ENCODE measurements around the gene FAM219A. TPM values are rescaled to one million over a fixed set of nuclear protein-coding genes. Genes with fewer than 3 reads are reported as not detected.
A peak's percentile ranks its signal among the peaks of the same experiment; 100 is the strongest.

The FAM219A gene
- total RNA-seq, 1 donor from 2014 or later, result 22.9 TPM

- intact Hi-C loops (cut with micrococcal nuclease), result no loop called here
- H3K4me3 ChIP-seq, result peak within 1 kb of the TSS; percentile 87
- no peaks in the 10 kb centered on the region for H3K9me3 ChIP-seq (replicated peaks)
- H3K4me1 ChIP-seq, result peaks cover 57% of the 10 kb centered on the region
- peak; percentile 93 for DNase-seq
- TF ChIP-seq CTCF (IDR thresholded peaks at IDR 0.05; ENCODE audit: borderline replicate concordance), result no peak
- peaks cover 8% of the 10 kb centered on the region for H3K36me3 ChIP-seq
- H3K27me3 ChIP-seq (ENCODE audit: low read depth), result peaks cover 6% of the 10 kb centered on the region
- peak within 1 kb of the TSS; percentile 78 for H3K27ac ChIP-seq (replicated peaks)
Measured at GRCh38 chr9:34376596-34377403, 81.6 kb downstream of the FAM219A start, which contains the start of gene MYORG. Gene MYORG, minus strand, starts transcription at chr9:34376898. Its CDS starts 3,955 bp downstream, at chr9:34372943.

- intact Hi-C loops (cut with micrococcal nuclease), result no loop called here
- TF ChIP-seq CTCF (IDR thresholded peaks at IDR 0.05; ENCODE audit: borderline replicate concordance), result peak; percentile 38
- H3K4me3 ChIP-seq, result peak overlapping the region; percentile 87
- DNase-seq, result peak; percentile 56
- no peaks in the 10 kb centered on the region for H3K9me3 ChIP-seq (replicated peaks)
- H3K4me1 ChIP-seq, result peaks cover 53% of the 10 kb centered on the region
- H3K36me3 ChIP-seq, result peaks cover 16% of the 10 kb centered on the region
- H3K27ac ChIP-seq (replicated peaks), result peak overlapping the region; percentile 78
- H3K27me3 ChIP-seq (ENCODE audit: low read depth), result peaks cover 13% of the 10 kb centered on the region
Measured at GRCh38 chr9:34375901-34376595, 82.3 kb downstream of the FAM219A start.

GRCh38 chr9:34374905-34375552, 83.3 kb downstream of the FAM219A start:
- Histone ChIP-seq H3K27me3 (ENCODE audit: low read depth) (peaks cover 16% of the 10 kb centered on the region), H3K36me3 (peaks cover 23% of the 10 kb centered on the region), H3K4me3 (peak overlapping the region; percentile 87), H3K27ac (replicated peaks) (no peak overlapping the region), H3K4me1 (peaks cover 45% of the 10 kb centered on the region), H3K9me3 (replicated peaks) (no peaks in the 10 kb centered on the region)
- intact Hi-C loops (cut with micrococcal nuclease), result no loop called here
- no peak for DNase-seq
- TF ChIP-seq CTCF (IDR thresholded peaks at IDR 0.05; ENCODE audit: borderline replicate concordance), result no peak

DNA sequence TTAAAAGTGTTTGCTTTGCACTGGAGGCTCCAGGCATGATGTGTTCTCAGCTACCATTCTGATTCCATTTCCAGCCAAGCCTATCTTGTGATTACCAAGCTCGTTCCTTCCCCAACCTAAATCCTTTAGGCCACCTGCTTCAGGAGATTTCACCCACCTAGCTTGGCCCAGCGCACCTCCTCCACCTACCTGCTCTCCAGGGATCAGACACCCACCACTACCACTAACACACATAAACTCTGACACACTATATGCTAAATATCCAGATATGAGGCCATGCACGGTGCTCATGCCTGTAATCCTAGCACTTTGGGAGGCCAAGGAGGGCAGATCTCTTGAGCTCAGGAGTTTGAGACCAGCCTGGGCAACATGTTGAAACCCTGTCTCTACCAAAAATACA, 84.0 kb downstream of the FAM219A start:
- Histone ChIP-seq H3K27ac (replicated peaks) (no peak overlapping the region), H3K4me3 (no peak overlapping the region), H3K9me3 (replicated peaks) (no peaks in the 10 kb centered on the region), H3K36me3 (peaks cover 23% of the 10 kb centered on the region), H3K4me1 (peaks cover 39% of the 10 kb centered on the region), H3K27me3 (ENCODE audit: low read depth) (peaks cover 16% of the 10 kb centered on the region)
- intact Hi-C loops (cut with micrococcal nuclease), result no loop called here
- no peak for DNase-seq
- TF ChIP-seq CTCF (IDR thresholded peaks at IDR 0.05; ENCODE audit: borderline replicate concordance), result no peak

DNA sequence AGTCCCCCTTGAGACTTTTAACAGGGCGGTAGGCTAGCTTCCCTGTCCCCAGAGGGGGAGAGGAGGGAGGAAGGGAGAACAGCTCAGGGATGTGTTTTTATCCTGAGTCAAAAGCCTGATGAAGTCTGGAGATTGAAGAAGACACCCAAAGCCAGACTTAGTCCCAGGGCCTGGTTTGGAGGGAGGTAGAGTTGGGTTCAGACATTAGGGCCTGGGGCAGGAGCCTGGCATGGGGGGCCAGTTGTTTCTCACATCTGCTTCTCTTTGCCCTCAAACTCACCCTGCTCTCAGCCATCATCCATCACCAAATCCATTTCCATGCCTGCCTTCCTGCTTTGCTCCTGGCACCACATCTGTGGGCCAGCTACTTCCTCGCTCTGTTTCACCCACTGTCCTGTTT, 84.6 kb downstream of the FAM219A start:
- intact Hi-C loops (cut with micrococcal nuclease), result no loop called here
- no peak for DNase-seq
- TF ChIP-seq CTCF (IDR thresholded peaks at IDR 0.05; ENCODE audit: borderline replicate concordance), result no peak

More for the DNA sequence above, 84.6 kb downstream of the FAM219A start:
- H3K4me1 ChIP-seq, result peaks cover 35% of the 10 kb centered on the region
- H3K4me3 ChIP-seq, result no peak overlapping the region
- H3K27me3 ChIP-seq (ENCODE audit: low read depth), result peaks cover 16% of the 10 kb centered on the region
- no peak overlapping the region for H3K27ac ChIP-seq (replicated peaks)
- no peaks in the 10 kb centered on the region for H3K9me3 ChIP-seq (replicated peaks)
- H3K36me3 ChIP-seq, result peaks cover 23% of the 10 kb centered on the region
